Neural cell (in vitro differentiated cells): ENCODE data around the gene NR2C2AP. TPM values are rescaled to one million over a fixed set of nuclear protein-coding genes. Genes with fewer than 3 reads are reported as not detected.

Experiments used
- H2AFZ ChIP-seq: fragments of 200-600, 300-800 bp; sonication (generic), shearing (Covaris generic); 2 replicates; pipeline ENCODE4 v1.6.0; 2014; ENCODE audit warnings: low read depth, mild to moderate bottlenecking, antibody characterized with exemption, low read length, moderate library complexity
- H3F3A ChIP-seq: fragments of 200-600 bp; shearing (Covaris generic); 2 replicates; pipeline ENCODE4 v1.6.1; 2016; ENCODE audit warnings: mild to moderate bottlenecking, moderate library complexity, mixed read lengths, antibody characterized with exemption, low read length; ENCODE audit not compliant: insufficient read depth, poor library complexity, severe bottlenecking
- H3K27ac ChIP-seq: fragments of 200-600, 300-800 bp; sonication (generic), shearing (Covaris generic); 2 replicates; pipeline ENCODE4 v1.5.1; 2014; ENCODE audit warnings: mild to moderate bottlenecking, low read length, moderate library complexity
- H3K27me3 ChIP-seq: fragments of 300-800, 200-600 bp; sonication (generic), shearing (Covaris generic); 2 replicates; pipeline ENCODE4 v1.6.0; 2014; ENCODE audit warnings: mild to moderate bottlenecking, low read depth, low read length, moderate library complexity; ENCODE audit not compliant: insufficient read depth
- H3K36me3 ChIP-seq: fragments of 300-800, 200-600 bp; sonication (generic), shearing (Covaris generic); 2 replicates; pipeline ENCODE4 v1.5.1; 2014; ENCODE audit warnings: mild to moderate bottlenecking, antibody characterized with exemption, low read length, moderate library complexity; ENCODE audit not compliant: insufficient read depth
- H3K4me2 ChIP-seq: fragments of 300-800, 200-600 bp; sonication (generic), shearing (Covaris generic); 2 replicates; pipeline ENCODE4 v1.6.0; 2014; ENCODE audit warnings: mild to moderate bottlenecking, low read length
- H3K4me3 ChIP-seq: fragments of 300-800, 200-600 bp; sonication (generic), shearing (Covaris generic); 2 replicates; pipeline ENCODE4 v1.5.1; 2014; ENCODE audit warnings: mild to moderate bottlenecking, low read length, moderate library complexity
- H3K79me2 ChIP-seq: fragments of 200-600 bp; shearing (Covaris generic); replicated peaks from 2 replicates; pipeline ENCODE4 v1.6.0; 2014; ENCODE audit warnings: mild to moderate bottlenecking, low read length, moderate library complexity; ENCODE audit not compliant: insufficient read depth
- H3K9ac ChIP-seq: fragments of 300-800, 200-600 bp; sonication (generic), shearing (Covaris generic); 2 replicates; pipeline ENCODE4 v1.6.1; 2016; ENCODE audit warnings: mild to moderate bottlenecking, low read length, mixed read lengths
- H3K9me2 ChIP-seq: fragments of 200-600 bp; shearing (Covaris generic); 2 replicates; pipeline ENCODE4 v1.6.1; 2016; ENCODE audit warnings: mild to moderate bottlenecking, low read length, mixed read lengths; ENCODE audit not compliant: insufficient read depth
- H3K9me3 ChIP-seq: fragments of 200-600, 300-800 bp; sonication (generic), shearing (Covaris generic); 2 replicates; pipeline ENCODE4 v1.6.1; 2016; ENCODE audit warnings: mild to moderate bottlenecking, mixed run types, low read length, moderate library complexity, mixed read lengths
- H4K20me1 ChIP-seq: fragments of 200-600 bp; shearing (Covaris generic); 2 replicates; pipeline ENCODE4 v1.6.1; 2016; ENCODE audit warnings: mild to moderate bottlenecking, mixed run types; ENCODE audit not compliant: insufficient read depth
- EP300 ChIP-seq: fragments of 450-650 bp; conservative IDR thresholded peaks from 2 replicates; pipeline ENCODE4 v1.6.1; 2014; ENCODE audit warnings: antibody characterized with exemption, mild to moderate bottlenecking, moderate library complexity; ENCODE audit not compliant: poor library complexity, severe bottlenecking
- EZH2 ChIP-seq: fragments of 200-600, 300-800 bp; shearing (Covaris generic), sonication (generic); IDR thresholded peaks from 2 replicates; pipeline ENCODE4 v1.6.1; 2014; ENCODE audit warnings: antibody characterized with exemption, low read length, borderline replicate concordance, mild to moderate bottlenecking; ENCODE audit not compliant: insufficient read depth, poor library complexity, severe bottlenecking
- MXI1 ChIP-seq: fragments of 450-650 bp; conservative IDR thresholded peaks from 2 replicates; pipeline ENCODE4 v1.6.1; 2014; ENCODE audit warnings: antibody characterized with exemption, mild to moderate bottlenecking; ENCODE audit not compliant: poor library complexity, severe bottlenecking
- POLR2AphosphoS5 ChIP-seq: IDR thresholded peaks from 2 replicates; pipeline ENCODE4 v1.6.1; 2012
- RAD21 ChIP-seq: fragments of 450-650 bp; conservative IDR thresholded peaks from 2 replicates; pipeline ENCODE4 v1.6.1; 2014; ENCODE audit warnings: antibody characterized with exemption, mild to moderate bottlenecking, moderate library complexity
- SMC3 ChIP-seq: fragments of 450-650 bp; conservative IDR thresholded peaks from 2 replicates; pipeline ENCODE4 v1.6.1; 2014; ENCODE audit warnings: antibody characterized with exemption, mild to moderate bottlenecking, moderate library complexity; ENCODE audit not compliant: poor library complexity
- TAF1 ChIP-seq: IDR thresholded peaks from 2 replicates; pipeline ENCODE4 v1.6.1; 2012; ENCODE audit warnings: low read depth
- polyA plus RNA-seq: library from polyadenylated mRNA; depleted of rRNA; stranded (reverse); fragments of >200 nt; gene quantifications from 2 replicates; pipeline ENCODE4 v1.2.3, GENCODE V29; 2014
- TF ChIP-seq, protein P1 (sequence below): IDR thresholded peaks from 2 replicates; pipeline ENCODE4 v1.6.1; 2012; ENCODE audit warnings: borderline replicate concordance
- TF ChIP-seq, protein P2 (sequence below): fragments of 450-650 bp; IDR thresholded peaks from 2 replicates; pipeline ENCODE4 v1.5.1; 2014; ENCODE audit warnings: antibody characterized with exemption, mild to moderate bottlenecking, moderate library complexity; ENCODE audit not compliant: poor library complexity, severe bottlenecking

NR2C2AP gene
- polyA plus RNA-seq, 1 donor from 2014 or later, result 15.1 TPM

DNA sequence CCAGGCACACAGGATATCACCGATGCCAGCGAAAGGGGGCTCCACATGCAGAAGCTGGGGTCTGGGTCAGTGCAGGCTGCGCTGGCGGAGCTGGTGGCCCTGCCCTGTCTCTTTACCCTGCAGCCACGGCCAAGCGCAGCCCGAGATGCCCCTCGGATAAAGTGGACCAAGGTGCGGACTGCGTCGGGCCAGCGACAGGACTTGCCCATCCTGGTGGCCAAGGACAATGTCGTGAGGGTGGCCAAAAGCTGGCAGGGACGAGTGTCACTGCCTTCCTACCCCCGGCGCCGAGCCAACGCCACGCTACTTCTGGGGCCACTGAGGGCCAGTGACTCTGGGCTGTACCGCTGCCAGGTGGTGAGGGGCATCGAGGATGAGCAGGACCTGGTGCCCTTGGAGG is 15.7 kb upstream of the NR2C2AP start:
- Histone ChIP-seq H3F3A (no peaks in the 10 kb centered on the region), H3K27me3 (no peaks in the 10 kb centered on the region), H3K9me3 (no peaks in the 10 kb centered on the region), H3K27ac (no peak overlapping the region), H3K79me2 (peaks cover 16% of the 10 kb centered on the region), H3K36me3 (peaks cover 4% of the 10 kb centered on the region), H3K4me2 (no peak overlapping the region), H3K4me3 (no peak overlapping the region), H2AFZ (no peak overlapping the region), H3K9ac (no peak overlapping the region), H4K20me1 (no peaks in the 10 kb centered on the region), H3K9me2 (no peaks in the 10 kb centered on the region)
- TF ChIP-seq TAF1 (no peak), SMC3 (no peak), MXI1 (no peak), POLR2AphosphoS5 (no peak), EP300 (no peak), EZH2 (no peak), RAD21 (no peak)
- TF ChIP-seq, protein P1, sequence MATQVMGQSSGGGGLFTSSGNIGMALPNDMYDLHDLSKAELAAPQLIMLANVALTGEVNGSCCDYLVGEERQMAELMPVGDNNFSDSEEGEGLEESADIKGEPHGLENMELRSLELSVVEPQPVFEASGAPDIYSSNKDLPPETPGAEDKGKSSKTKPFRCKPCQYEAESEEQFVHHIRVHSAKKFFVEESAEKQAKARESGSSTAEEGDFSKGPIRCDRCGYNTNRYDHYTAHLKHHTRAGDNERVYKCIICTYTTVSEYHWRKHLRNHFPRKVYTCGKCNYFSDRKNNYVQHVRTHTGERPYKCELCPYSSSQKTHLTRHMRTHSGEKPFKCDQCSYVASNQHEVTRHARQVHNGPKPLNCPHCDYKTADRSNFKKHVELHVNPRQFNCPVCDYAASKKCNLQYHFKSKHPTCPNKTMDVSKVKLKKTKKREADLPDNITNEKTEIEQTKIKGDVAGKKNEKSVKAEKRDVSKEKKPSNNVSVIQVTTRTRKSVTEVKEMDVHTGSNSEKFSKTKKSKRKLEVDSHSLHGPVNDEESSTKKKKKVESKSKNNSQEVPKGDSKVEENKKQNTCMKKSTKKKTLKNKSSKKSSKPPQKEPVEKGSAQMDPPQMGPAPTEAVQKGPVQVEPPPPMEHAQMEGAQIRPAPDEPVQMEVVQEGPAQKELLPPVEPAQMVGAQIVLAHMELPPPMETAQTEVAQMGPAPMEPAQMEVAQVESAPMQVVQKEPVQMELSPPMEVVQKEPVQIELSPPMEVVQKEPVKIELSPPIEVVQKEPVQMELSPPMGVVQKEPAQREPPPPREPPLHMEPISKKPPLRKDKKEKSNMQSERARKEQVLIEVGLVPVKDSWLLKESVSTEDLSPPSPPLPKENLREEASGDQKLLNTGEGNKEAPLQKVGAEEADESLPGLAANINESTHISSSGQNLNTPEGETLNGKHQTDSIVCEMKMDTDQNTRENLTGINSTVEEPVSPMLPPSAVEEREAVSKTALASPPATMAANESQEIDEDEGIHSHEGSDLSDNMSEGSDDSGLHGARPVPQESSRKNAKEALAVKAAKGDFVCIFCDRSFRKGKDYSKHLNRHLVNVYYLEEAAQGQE, result no peak
- TF ChIP-seq, protein P2, sequence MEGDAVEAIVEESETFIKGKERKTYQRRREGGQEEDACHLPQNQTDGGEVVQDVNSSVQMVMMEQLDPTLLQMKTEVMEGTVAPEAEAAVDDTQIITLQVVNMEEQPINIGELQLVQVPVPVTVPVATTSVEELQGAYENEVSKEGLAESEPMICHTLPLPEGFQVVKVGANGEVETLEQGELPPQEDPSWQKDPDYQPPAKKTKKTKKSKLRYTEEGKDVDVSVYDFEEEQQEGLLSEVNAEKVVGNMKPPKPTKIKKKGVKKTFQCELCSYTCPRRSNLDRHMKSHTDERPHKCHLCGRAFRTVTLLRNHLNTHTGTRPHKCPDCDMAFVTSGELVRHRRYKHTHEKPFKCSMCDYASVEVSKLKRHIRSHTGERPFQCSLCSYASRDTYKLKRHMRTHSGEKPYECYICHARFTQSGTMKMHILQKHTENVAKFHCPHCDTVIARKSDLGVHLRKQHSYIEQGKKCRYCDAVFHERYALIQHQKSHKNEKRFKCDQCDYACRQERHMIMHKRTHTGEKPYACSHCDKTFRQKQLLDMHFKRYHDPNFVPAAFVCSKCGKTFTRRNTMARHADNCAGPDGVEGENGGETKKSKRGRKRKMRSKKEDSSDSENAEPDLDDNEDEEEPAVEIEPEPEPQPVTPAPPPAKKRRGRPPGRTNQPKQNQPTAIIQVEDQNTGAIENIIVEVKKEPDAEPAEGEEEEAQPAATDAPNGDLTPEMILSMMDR, result no peak

DNA sequence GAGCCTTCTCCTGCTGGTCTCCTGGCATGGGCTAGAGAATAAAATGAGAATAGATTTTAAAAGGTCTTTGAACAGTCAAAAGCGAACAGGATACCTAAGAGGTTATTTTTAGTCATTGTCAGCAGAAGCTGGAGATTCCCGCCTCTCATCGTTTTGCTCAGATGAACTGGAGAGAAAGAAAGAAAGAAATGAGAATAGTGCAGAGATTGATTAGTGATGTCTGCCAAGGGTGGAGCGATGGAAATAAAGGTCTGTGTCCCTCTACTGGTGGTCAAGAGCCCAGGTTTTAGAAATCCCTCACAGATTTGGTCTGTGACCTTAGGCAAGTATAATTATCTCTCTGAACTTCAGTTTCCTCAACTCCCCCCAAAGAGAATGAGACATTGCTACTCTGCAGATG is 13.9 kb upstream of the NR2C2AP start:
- Histone ChIP-seq H3K4me3 (no peak overlapping the region), H2AFZ (no peak overlapping the region), H3K4me2 (no peak overlapping the region), H3F3A (no peaks in the 10 kb centered on the region), H3K79me2 (peaks cover 34% of the 10 kb centered on the region), H3K9me2 (no peaks in the 10 kb centered on the region), H3K27me3 (no peaks in the 10 kb centered on the region), H3K9me3 (no peaks in the 10 kb centered on the region), H3K9ac (no peak overlapping the region), H3K36me3 (no peaks in the 10 kb centered on the region), H4K20me1 (no peaks in the 10 kb centered on the region), H3K27ac (no peak overlapping the region)
- no peak for TF ChIP-seq EZH2
- no peak for TF ChIP-seq TAF1
- TF ChIP-seq POLR2AphosphoS5, result no peak
- no peak for TF ChIP-seq EP300
- TF ChIP-seq, protein P2, result no peak
- no peak for TF ChIP-seq RAD21
- TF ChIP-seq, protein P1, result no peak
- TF ChIP-seq SMC3, result no peak
- no peak for TF ChIP-seq MXI1
